Neural cell (in vitro differentiated cells): Measurements from ENCODE around the gene SUFU.

Experiments
- CTCF ChIP-seq: fragments of 450-650 bp; IDR thresholded peaks from 2 replicates; pipeline ENCODE4 v1.5.1; 2014; ENCODE audit warnings: antibody characterized with exemption, mild to moderate bottlenecking, moderate library complexity; ENCODE audit not compliant: poor library complexity, severe bottlenecking
- RAD21 ChIP-seq: fragments of 450-650 bp; conservative IDR thresholded peaks from 2 replicates; pipeline ENCODE4 v1.6.1; 2014; ENCODE audit warnings: antibody characterized with exemption, mild to moderate bottlenecking, moderate library complexity

- TF ChIP-seq CTCF (no peak), RAD21 (no peak)
Measured at GRCh38 chr10:102682416-102682815, 178.6 kb downstream of the SUFU start.
